GM23338 (cell line): Measurements from ENCODE around the gene LHX4. TPM values are rescaled to one million over a fixed set of nuclear protein-coding genes. Genes with fewer than 3 reads are reported as not detected.
A peak's percentile ranks its signal among the peaks of the same experiment; 100 is the strongest.

Experiments
- ATAC-seq: fragments of 200-7000 bp; cut with Tn5 transposase; 3 replicates; pipeline ENCODE4 v1.9.1; 2020
- DNase-seq: peaks from one replicate; pipeline ENCODE4 v3.0.0-alpha.2; 2015; ENCODE audit warnings: low spot score
- H2AFZ ChIP-seq: fragments of 200-600 bp; sonication (generic); 2 replicates; pipeline ENCODE4 v1.8.0; 2016; ENCODE audit warnings: antibody characterized with exemption, mild to moderate bottlenecking, moderate library complexity
- H3F3A ChIP-seq: fragments of 200-600 bp; sonication (generic); replicated peaks from 2 replicates; pipeline ENCODE4 v1.8.0; 2017; ENCODE audit warnings: antibody characterized with exemption, mixed run types, low read depth
- H3K27ac ChIP-seq: fragments of 200-600 bp; sonication (generic); 2 replicates; pipeline ENCODE4 v1.6.1; 2016; ENCODE audit warnings: low read depth
- H3K27me3 ChIP-seq: fragments of 200-600 bp; sonication (generic); 2 replicates; pipeline ENCODE4 v1.8.0; 2016; ENCODE audit warnings: mild to moderate bottlenecking, mixed run types, moderate library complexity; ENCODE audit not compliant: insufficient read depth
- H3K36me3 ChIP-seq: fragments of 200-600 bp; sonication (generic); 2 replicates; pipeline ENCODE4 v1.8.0; 2016; ENCODE audit warnings: mild to moderate bottlenecking; ENCODE audit not compliant: insufficient read depth
- H3K4me1 ChIP-seq: fragments of 200-600 bp; sonication (generic); 2 replicates; pipeline ENCODE4 v1.8.0; 2016; ENCODE audit warnings: mild to moderate bottlenecking, moderate library complexity; ENCODE audit not compliant: insufficient read depth
- H3K4me2 ChIP-seq: fragments of 200-600 bp; sonication (generic); 2 replicates; pipeline ENCODE4 v1.7.1; 2017; ENCODE audit warnings: mixed run types
- H3K4me3 ChIP-seq: fragments of 200-600 bp; sonication (generic); 2 replicates; pipeline ENCODE4 v1.6.1; 2016; ENCODE audit warnings: mixed run types
- H3K79me2 ChIP-seq: fragments of 200-600 bp; sonication (generic); replicated peaks from 2 replicates; pipeline ENCODE4 v1.8.0; 2017; ENCODE audit warnings: mild to moderate bottlenecking; ENCODE audit not compliant: insufficient read depth
- H3K9me2 ChIP-seq: fragments of 200-600 bp; sonication (generic); 2 replicates; pipeline ENCODE4 v1.8.0; 2017; ENCODE audit not compliant: insufficient read depth
- H4K20me1 ChIP-seq: fragments of 200-600 bp; sonication (generic); replicated peaks from 2 replicates; pipeline ENCODE4 v1.8.0; 2017; ENCODE audit warnings: mild to moderate bottlenecking; ENCODE audit not compliant: insufficient read depth
- H3K27ac Mint-ChIP-seq: 2 replicates; pipeline ENCODE4 v1.8.0; 2020; ENCODE audit warnings: inconsistent platforms, mild to moderate bottlenecking, moderate library complexity, mixed read lengths
- H3K27me3 Mint-ChIP-seq: 3 replicates; pipeline ENCODE4 v1.8.0; 2022; ENCODE audit warnings: low read depth, mild to moderate bottlenecking, moderate library complexity, mixed read lengths, inconsistent platforms; ENCODE audit not compliant: insufficient read depth, poor library complexity
- H3K36me3 Mint-ChIP-seq: 3 replicates; pipeline ENCODE4 v1.8.0; 2021; ENCODE audit warnings: low read depth, mild to moderate bottlenecking, inconsistent platforms, moderate library complexity, mixed read lengths
- H3K4me1 Mint-ChIP-seq: 3 replicates; pipeline ENCODE4 v1.8.0; 2020; ENCODE audit warnings: mild to moderate bottlenecking, inconsistent platforms, mixed read lengths
- H3K4me3 Mint-ChIP-seq: 3 replicates; pipeline ENCODE4 v1.8.0; 2021; ENCODE audit warnings: moderate library complexity, mild to moderate bottlenecking, inconsistent platforms, mixed read lengths
- H3K9me3 Mint-ChIP-seq: 3 replicates; pipeline ENCODE4 v1.8.0; 2020; ENCODE audit warnings: moderate library complexity, mild to moderate bottlenecking, inconsistent platforms, mixed read lengths
- CREB1 ChIP-seq: fragments of 250-450 bp; sonication (Bioruptor Pico); IDR thresholded peaks from 2 replicates; pipeline ENCODE4 v1.5.0; 2020; ENCODE audit warnings: low read depth, mild to moderate bottlenecking, moderate library complexity
- EZH2 ChIP-seq: fragments of 200-600 bp; sonication (generic); IDR thresholded peaks from one replicate; pipeline ENCODE4 v1.8.0; 2017; ENCODE audit warnings: antibody characterized with exemption, mild to moderate bottlenecking, low read depth; ENCODE audit not compliant: unreplicated experiment
- EZH2phosphoT487 ChIP-seq: fragments of 200-600 bp; sonication (generic); IDR thresholded peaks from one replicate; pipeline ENCODE4 v1.8.1; 2018; ENCODE audit warnings: antibody characterized with exemption; ENCODE audit not compliant: unreplicated experiment
- JUNB ChIP-seq: IDR thresholded peaks from one replicate; pipeline ENCODE4 v1.6.1; 2016; ENCODE audit warnings: antibody characterized with exemption; ENCODE audit not compliant: unreplicated experiment
- STAT1 ChIP-seq: IDR thresholded peaks from one replicate; pipeline ENCODE4 v1.6.1; 2016; ENCODE audit warnings: antibody characterized with exemption; ENCODE audit not compliant: unreplicated experiment
- ZNF114 ChIP-seq: fragments of 250-450 bp; sonication (Bioruptor Pico); IDR thresholded peaks from 2 replicates; pipeline ENCODE4 v1.5.0; 2020; ENCODE audit warnings: mild to moderate bottlenecking, moderate library complexity
- ZNF331 ChIP-seq: fragments of 250-450 bp; sonication (Bioruptor Pico); IDR thresholded peaks from 2 replicates; pipeline ENCODE4 v1.5.0; 2020; ENCODE audit warnings: low read depth, mild to moderate bottlenecking, moderate library complexity
- polyA plus RNA-seq: library from polyadenylated mRNA; unstranded; fragments of >200 nt; fragmentation: Nextera tagmentation; extraction: Ambion mirVana; gene quantifications from 2 replicates; pipeline ENCODE4 v1.2.1, GENCODE V29; 2016
- total RNA-seq: library from RNA; depleted of rRNA; stranded (reverse); fragments of >200 nt; shearing (Covaris generic); gene quantifications from 2 replicates; pipeline ENCODE4 v1.2.3, GENCODE V29; 2014
- TF ChIP-seq, protein P1 (sequence below), 2 experiments: fragments of 200-600 bp in 1 of 2; sonication (generic) in 1 of 2; conservative IDR thresholded peaks; 2 replicates each; pipeline versions ENCODE4 v1.5.1 to v1.6.1; 2016 to 2017; ENCODE audit warnings: antibody characterized with exemption in 2 of 2, low read depth in 2 of 2, mild to moderate bottlenecking in 2 of 2, moderate library complexity in 1 of 2
- TF ChIP-seq, protein P2 (sequence below): IDR thresholded peaks from one replicate; pipeline ENCODE4 v1.6.1; 2018; ENCODE audit warnings: antibody characterized with exemption; ENCODE audit not compliant: unreplicated experiment
- TF ChIP-seq, protein P3 (sequence below): IDR thresholded peaks from 2 replicates; pipeline ENCODE4 v1.6.1; 2016; ENCODE audit warnings: antibody characterized with exemption

The LHX4 gene
- total and polyA plus RNA-seq, 2 experiments from 2014 or later = 1.4 to 2.5 TPM

DNA sequence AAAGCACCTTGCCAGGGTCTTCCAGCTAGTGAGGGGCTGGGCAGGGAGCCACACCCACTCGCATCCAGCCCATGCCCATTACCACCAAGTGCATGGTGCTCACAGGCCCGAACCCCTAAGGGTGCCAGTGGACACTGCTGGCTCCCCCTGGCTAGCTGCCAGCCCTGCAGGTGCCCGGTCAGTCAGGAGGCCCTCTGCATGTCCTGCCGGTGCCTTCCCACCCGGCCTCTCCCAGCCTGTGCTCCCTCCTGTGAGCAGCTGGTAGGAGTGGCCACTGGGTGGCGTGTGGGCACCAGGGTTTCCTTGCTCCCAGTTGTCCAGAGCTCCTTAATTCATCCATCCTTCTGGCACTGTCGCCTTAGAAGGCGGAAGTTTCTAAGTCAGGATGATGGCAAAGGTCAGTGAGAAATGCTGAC is 42.0 kb upstream of the LHX4 start:
- Histone ChIP-seq H2AFZ (no peak overlapping the region), H3K27ac (no peak overlapping the region), H3K4me1 (no peaks in the 10 kb centered on the region), H3K9me2 (no peaks in the 10 kb centered on the region), H3K4me2 (no peak overlapping the region), H3F3A (0 out of 2 replicates have a peak, but pooled peaks cover 2% of the 10 kb centered on the region), H3K36me3 (no peaks in the 10 kb centered on the region), H3K4me3 (no peak overlapping the region), H3K27me3 (no peaks in the 10 kb centered on the region), H4K20me1 (no peaks in the 10 kb centered on the region; the same call in 1 of the 2 replicates), H3K79me2 (no peaks in the 10 kb centered on the region)
- TF ChIP-seq, protein P1, sequence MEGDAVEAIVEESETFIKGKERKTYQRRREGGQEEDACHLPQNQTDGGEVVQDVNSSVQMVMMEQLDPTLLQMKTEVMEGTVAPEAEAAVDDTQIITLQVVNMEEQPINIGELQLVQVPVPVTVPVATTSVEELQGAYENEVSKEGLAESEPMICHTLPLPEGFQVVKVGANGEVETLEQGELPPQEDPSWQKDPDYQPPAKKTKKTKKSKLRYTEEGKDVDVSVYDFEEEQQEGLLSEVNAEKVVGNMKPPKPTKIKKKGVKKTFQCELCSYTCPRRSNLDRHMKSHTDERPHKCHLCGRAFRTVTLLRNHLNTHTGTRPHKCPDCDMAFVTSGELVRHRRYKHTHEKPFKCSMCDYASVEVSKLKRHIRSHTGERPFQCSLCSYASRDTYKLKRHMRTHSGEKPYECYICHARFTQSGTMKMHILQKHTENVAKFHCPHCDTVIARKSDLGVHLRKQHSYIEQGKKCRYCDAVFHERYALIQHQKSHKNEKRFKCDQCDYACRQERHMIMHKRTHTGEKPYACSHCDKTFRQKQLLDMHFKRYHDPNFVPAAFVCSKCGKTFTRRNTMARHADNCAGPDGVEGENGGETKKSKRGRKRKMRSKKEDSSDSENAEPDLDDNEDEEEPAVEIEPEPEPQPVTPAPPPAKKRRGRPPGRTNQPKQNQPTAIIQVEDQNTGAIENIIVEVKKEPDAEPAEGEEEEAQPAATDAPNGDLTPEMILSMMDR (conservative IDR thresholded peaks at IDR 0.05; ENCODE audit: low read depth in 2 of 2) = peak; percentile 83 to 94
- no peak for TF ChIP-seq CREB1 (CRISPR knock-in tag)
- H3K27me3 Mint-ChIP-seq = peaks cover 7% of the 10 kb centered on the region
- ATAC-seq (peak; percentile 96), DNase-seq (peak; percentile 84)
- peaks cover 2% of the 10 kb centered on the region; the same call in 2 of the 3 replicates for H3K4me1 Mint-ChIP-seq
- H3K36me3 Mint-ChIP-seq = peaks cover 14% of the 10 kb centered on the region; the same call in 2 of the 3 replicates
- no peak overlapping the region for H3K27ac Mint-ChIP-seq
- H3K4me3 Mint-ChIP-seq = no peak overlapping the region
- no peaks in the 10 kb centered on the region for H3K9me3 Mint-ChIP-seq

DNA sequence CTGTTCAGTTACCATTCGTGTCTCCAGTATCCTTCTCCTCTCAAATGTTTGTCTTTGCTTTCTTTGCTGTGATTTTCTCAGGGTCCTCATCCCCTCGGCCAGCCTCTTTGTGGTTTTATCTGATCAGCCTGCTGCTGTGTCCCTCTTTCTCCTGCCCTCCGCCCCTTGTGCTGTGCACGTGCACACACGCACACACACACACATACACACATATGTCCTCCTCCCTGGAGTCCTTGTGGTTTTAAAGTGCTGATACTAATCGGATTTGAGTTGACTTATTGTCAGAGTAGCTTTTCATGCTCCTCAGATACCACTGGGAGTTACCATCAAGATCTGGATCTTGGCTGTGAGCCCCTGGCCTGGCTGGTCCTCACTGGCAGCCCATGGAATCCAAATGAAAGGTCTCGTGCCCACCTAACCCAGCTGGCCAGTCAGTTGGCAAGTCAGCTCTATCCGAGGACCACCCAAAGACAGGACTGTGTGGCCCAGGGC is 41.3 kb upstream of the LHX4 start:
- H3K27me3 Mint-ChIP-seq = peaks cover 7% of the 10 kb centered on the region
- no peaks in the 10 kb centered on the region for H3K79me2 ChIP-seq
- no peak overlapping the region for H3K4me2 ChIP-seq
- H3K36me3 Mint-ChIP-seq = peaks cover 17% of the 10 kb centered on the region; the same call in 2 of the 3 replicates
- no peaks in the 10 kb centered on the region for H3K9me3 Mint-ChIP-seq
- DNase-seq (no peak), ATAC-seq (no peak)
- H3K27ac Mint-ChIP-seq = no peak overlapping the region
- no peaks in the 10 kb centered on the region for H3K4me1 ChIP-seq
- H3K4me1 Mint-ChIP-seq = peaks cover 2% of the 10 kb centered on the region; the same call in 2 of the 3 replicates
- 0 out of 2 replicates have a peak, but pooled peaks cover 2% of the 10 kb centered on the region for H3F3A ChIP-seq
- H3K4me3 ChIP-seq = no peak overlapping the region
- no peaks in the 10 kb centered on the region for H3K36me3 ChIP-seq
- H3K4me3 Mint-ChIP-seq = no peak overlapping the region
- no peak overlapping the region for H2AFZ ChIP-seq
- no peaks in the 10 kb centered on the region for H3K27me3 ChIP-seq
- H4K20me1 ChIP-seq = no peaks in the 10 kb centered on the region
- no peaks in the 10 kb centered on the region for H3K9me2 ChIP-seq
- no peak overlapping the region for H3K27ac ChIP-seq
- no peak for TF ChIP-seq CREB1 (CRISPR knock-in tag)
- TF ChIP-seq EZH2phosphoT487 = no peak
- no peak for TF ChIP-seq STAT1
- TF ChIP-seq, protein P2, sequence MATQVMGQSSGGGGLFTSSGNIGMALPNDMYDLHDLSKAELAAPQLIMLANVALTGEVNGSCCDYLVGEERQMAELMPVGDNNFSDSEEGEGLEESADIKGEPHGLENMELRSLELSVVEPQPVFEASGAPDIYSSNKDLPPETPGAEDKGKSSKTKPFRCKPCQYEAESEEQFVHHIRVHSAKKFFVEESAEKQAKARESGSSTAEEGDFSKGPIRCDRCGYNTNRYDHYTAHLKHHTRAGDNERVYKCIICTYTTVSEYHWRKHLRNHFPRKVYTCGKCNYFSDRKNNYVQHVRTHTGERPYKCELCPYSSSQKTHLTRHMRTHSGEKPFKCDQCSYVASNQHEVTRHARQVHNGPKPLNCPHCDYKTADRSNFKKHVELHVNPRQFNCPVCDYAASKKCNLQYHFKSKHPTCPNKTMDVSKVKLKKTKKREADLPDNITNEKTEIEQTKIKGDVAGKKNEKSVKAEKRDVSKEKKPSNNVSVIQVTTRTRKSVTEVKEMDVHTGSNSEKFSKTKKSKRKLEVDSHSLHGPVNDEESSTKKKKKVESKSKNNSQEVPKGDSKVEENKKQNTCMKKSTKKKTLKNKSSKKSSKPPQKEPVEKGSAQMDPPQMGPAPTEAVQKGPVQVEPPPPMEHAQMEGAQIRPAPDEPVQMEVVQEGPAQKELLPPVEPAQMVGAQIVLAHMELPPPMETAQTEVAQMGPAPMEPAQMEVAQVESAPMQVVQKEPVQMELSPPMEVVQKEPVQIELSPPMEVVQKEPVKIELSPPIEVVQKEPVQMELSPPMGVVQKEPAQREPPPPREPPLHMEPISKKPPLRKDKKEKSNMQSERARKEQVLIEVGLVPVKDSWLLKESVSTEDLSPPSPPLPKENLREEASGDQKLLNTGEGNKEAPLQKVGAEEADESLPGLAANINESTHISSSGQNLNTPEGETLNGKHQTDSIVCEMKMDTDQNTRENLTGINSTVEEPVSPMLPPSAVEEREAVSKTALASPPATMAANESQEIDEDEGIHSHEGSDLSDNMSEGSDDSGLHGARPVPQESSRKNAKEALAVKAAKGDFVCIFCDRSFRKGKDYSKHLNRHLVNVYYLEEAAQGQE = no peak
- TF ChIP-seq EZH2 = no peak
- TF ChIP-seq, protein P1 (conservative IDR thresholded peaks at IDR 0.05; ENCODE audit: low read depth in 2 of 2) = no peak
- TF ChIP-seq ZNF331 (CRISPR knock-in tag) = no peak
- TF ChIP-seq, protein P3, sequence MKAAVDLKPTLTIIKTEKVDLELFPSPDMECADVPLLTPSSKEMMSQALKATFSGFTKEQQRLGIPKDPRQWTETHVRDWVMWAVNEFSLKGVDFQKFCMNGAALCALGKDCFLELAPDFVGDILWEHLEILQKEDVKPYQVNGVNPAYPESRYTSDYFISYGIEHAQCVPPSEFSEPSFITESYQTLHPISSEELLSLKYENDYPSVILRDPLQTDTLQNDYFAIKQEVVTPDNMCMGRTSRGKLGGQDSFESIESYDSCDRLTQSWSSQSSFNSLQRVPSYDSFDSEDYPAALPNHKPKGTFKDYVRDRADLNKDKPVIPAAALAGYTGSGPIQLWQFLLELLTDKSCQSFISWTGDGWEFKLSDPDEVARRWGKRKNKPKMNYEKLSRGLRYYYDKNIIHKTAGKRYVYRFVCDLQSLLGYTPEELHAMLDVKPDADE = no peak
- TF ChIP-seq JUNB = no peak
- no peak for TF ChIP-seq ZNF114 (CRISPR knock-in tag)
